PC-3 (cell line): ENCODE data around the gene CLPSL2.

ENCODE experiments used
- EZH2 ChIP-seq: fragments of 300-600 bp; sonication (generic); IDR thresholded peaks from one replicate; pipeline ENCODE4 v1.6.1; 2017; ENCODE audit warnings: antibody characterized with exemption, mild to moderate bottlenecking, low read length; ENCODE audit not compliant: unreplicated experiment
- EZH2phosphoT487 ChIP-seq: fragments of 300-600 bp; sonication (generic); IDR thresholded peaks from 2 replicates; pipeline ENCODE4 v1.6.1; 2018; ENCODE audit warnings: mild to moderate bottlenecking, antibody characterized with exemption, low read length, borderline replicate concordance
- TF ChIP-seq, protein P1 (sequence below): fragments of 300-600 bp; sonication (generic); conservative IDR thresholded peaks from 2 replicates; pipeline ENCODE4 v1.5.1; 2017; ENCODE audit warnings: antibody characterized with exemption, low read depth, mild to moderate bottlenecking, low read length

DNA sequence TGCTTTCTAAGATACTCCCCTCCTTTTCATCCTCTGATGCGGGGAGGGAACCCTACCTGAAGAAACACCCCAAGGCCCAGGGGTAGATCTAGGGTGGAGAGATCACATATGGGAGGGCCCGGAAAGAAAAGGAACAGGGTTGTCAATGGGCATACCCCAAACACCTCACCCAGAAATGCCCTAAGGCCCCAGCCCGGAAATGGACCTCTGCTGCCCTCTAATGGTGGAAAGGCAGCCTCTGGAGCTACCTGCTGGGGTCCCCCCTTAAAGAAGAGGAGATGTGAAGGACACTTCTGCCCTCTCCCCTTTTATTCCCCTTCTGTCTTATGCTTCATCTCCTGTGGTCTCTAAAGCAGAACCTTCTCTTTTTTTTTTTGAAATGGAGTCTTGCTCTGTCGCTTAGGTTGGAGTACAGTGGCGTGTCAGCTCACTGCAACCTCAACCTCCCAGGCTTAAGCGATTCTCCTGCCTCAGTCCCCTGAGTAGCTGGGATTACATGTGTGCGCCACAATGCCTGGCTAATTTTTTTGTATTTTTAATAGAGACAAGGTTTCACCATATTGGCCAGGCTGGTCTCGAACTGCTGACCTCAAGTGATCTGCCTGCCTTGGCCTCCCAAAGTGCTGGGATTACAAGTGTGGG is 40.0 kb upstream of the CLPSL2 start:
- TF ChIP-seq, protein P1, sequence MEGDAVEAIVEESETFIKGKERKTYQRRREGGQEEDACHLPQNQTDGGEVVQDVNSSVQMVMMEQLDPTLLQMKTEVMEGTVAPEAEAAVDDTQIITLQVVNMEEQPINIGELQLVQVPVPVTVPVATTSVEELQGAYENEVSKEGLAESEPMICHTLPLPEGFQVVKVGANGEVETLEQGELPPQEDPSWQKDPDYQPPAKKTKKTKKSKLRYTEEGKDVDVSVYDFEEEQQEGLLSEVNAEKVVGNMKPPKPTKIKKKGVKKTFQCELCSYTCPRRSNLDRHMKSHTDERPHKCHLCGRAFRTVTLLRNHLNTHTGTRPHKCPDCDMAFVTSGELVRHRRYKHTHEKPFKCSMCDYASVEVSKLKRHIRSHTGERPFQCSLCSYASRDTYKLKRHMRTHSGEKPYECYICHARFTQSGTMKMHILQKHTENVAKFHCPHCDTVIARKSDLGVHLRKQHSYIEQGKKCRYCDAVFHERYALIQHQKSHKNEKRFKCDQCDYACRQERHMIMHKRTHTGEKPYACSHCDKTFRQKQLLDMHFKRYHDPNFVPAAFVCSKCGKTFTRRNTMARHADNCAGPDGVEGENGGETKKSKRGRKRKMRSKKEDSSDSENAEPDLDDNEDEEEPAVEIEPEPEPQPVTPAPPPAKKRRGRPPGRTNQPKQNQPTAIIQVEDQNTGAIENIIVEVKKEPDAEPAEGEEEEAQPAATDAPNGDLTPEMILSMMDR, result peak; percentile 93
- TF ChIP-seq EZH2phosphoT487 (no peak), EZH2 (no peak)
